Activated CD4-positive, alpha-beta T cell treated with anti-CD3 and anti-CD28 coated beads, Interleukin-2, amount 10 ng/mL, durations not matched to agents 7 days and 5 days (primary cell): Measurements from ENCODE around the gene VPS39. TPM values are rescaled to one million over a fixed set of nuclear protein-coding genes. Genes with fewer than 3 reads are reported as not detected.

Experiments used
- CTCF ChIA-PET: fragments of 350-600 bp; sonication (Branson Sonifier 250); formaldehyde crosslinking; loops from one replicate; lab custom pipeline; 2021; ENCODE audit warnings: antibody characterized with exemption; lab: Charles Lee
- POLR2A ChIA-PET: fragments of 350-600 bp; sonication (Branson Sonifier 250); formaldehyde crosslinking; loops from one replicate; lab custom pipeline; 2021; ENCODE audit warnings: antibody characterized with exemption; lab: Charles Lee
- DNase-seq: peaks from one replicate; pipeline ENCODE4 v3.0.0-alpha.2; 2020
- H3K27ac Mint-ChIP-seq: one replicate; pipeline ENCODE4 v1.8.0; 2021; ENCODE audit warnings: mild to moderate bottlenecking, moderate library complexity, mixed read lengths
- H3K27me3 Mint-ChIP-seq: one replicate; pipeline ENCODE4 v1.8.0; 2021; ENCODE audit warnings: mixed read lengths
- H3K36me3 Mint-ChIP-seq: one replicate; pipeline ENCODE4 v1.8.0; 2021; ENCODE audit warnings: low read depth, mixed read lengths
- H3K4me1 Mint-ChIP-seq: one replicate; pipeline ENCODE4 v1.8.0; 2021; ENCODE audit warnings: mixed read lengths
- H3K4me3 Mint-ChIP-seq: one replicate; pipeline ENCODE4 v1.8.0; 2021; ENCODE audit warnings: mild to moderate bottlenecking, moderate library complexity, mixed read lengths
- H3K9me3 Mint-ChIP-seq: one replicate; pipeline ENCODE4 v1.8.0; 2021; ENCODE audit warnings: mixed read lengths
- total RNA-seq, 2 experiments: library from RNA; stranded (reverse); gene quantifications; one replicate each; pipeline ENCODE4 v1.2.3, GENCODE V29; 2021

The VPS39 gene
- total RNA-seq, 2 experiments from 2014 or later, result 66.8 to 77.5 TPM

- Mint-ChIP-seq H3K36me3 (no peaks in the 10 kb centered on the region), H3K27ac (no peak overlapping the region), H3K4me3 (no peak overlapping the region), H3K9me3 (no peaks in the 10 kb centered on the region), H3K4me1 (no peaks in the 10 kb centered on the region), H3K27me3 (no peaks in the 10 kb centered on the region)
- ChIA-PET CTCF (no interaction called here), POLR2A (no interaction called here)
- no peak for DNase-seq
These were observed 61.3 kb downstream of the VPS39 start for GRCh38 chr15:42146551-42147430.

GRCh38 chr15:42145546-42146455, 62.3 kb downstream of the VPS39 start:
- Mint-ChIP-seq H3K36me3 (no peaks in the 10 kb centered on the region), H3K4me1 (no peaks in the 10 kb centered on the region), H3K9me3 (no peaks in the 10 kb centered on the region), H3K27me3 (no peaks in the 10 kb centered on the region), H3K27ac (no peak overlapping the region), H3K4me3 (no peak overlapping the region)
- CTCF ChIA-PET, result no interaction called here
- POLR2A ChIA-PET, result no interaction called here
- no peak for DNase-seq

- POLR2A ChIA-PET, result no interaction called here
- CTCF ChIA-PET, result interaction anchor here (0.6 kb wide), 1 partner anchor 288 kb away, joined by 6 read pairs; no protein-coding TSS in a partner anchor
These were observed 63.2 kb downstream of the VPS39 start for GRCh38 chr15:42144841-42145375.

GRCh38 chr15:42143866-42144625, 64.1 kb downstream of the VPS39 start:
- DNase-seq, result no peak
- ChIA-PET POLR2A (no interaction called here), CTCF (interaction anchor here (0.6 to 1.1 kb wide), 3 partner anchors 20 to 327 kb away, joined by 3 to 6 read pairs (median 3); no protein-coding TSS in a partner anchor)
- no peaks in the 10 kb centered on the region for H3K36me3 Mint-ChIP-seq
- H3K27me3 Mint-ChIP-seq, result no peaks in the 10 kb centered on the region
- H3K4me3 Mint-ChIP-seq, result no peak overlapping the region
- H3K27ac Mint-ChIP-seq, result no peak overlapping the region
- no peaks in the 10 kb centered on the region for H3K9me3 Mint-ChIP-seq
- no peaks in the 10 kb centered on the region for H3K4me1 Mint-ChIP-seq

More at GRCh38 chr15:42144841-42145375, 63.2 kb downstream of the VPS39 start:
- Mint-ChIP-seq H3K4me1 (no peaks in the 10 kb centered on the region), H3K27me3 (no peaks in the 10 kb centered on the region), H3K36me3 (no peaks in the 10 kb centered on the region), H3K4me3 (no peak overlapping the region), H3K9me3 (no peaks in the 10 kb centered on the region), H3K27ac (no peak overlapping the region)
- no peak for DNase-seq

- Mint-ChIP-seq H3K27ac (no peak overlapping the region), H3K9me3 (no peaks in the 10 kb centered on the region), H3K27me3 (no peaks in the 10 kb centered on the region), H3K36me3 (no peaks in the 10 kb centered on the region), H3K4me1 (no peaks in the 10 kb centered on the region), H3K4me3 (no peak overlapping the region)
- ChIA-PET POLR2A (no interaction called here), CTCF (interaction anchor here (0.7 to 2.0 kb wide), 4 partner anchors 13 to 328 kb away, joined by 3 to 4 read pairs (median 3); partner anchors contain the start of gene PLA2G4F)
- DNase-seq, result no peak
These were observed 64.7 kb downstream of the VPS39 start for GRCh38 chr15:42143356-42143755.

GRCh38 chr15:42141795-42142667, 66.1 kb downstream of the VPS39 start:
- Mint-ChIP-seq H3K9me3 (no peaks in the 10 kb centered on the region), H3K4me1 (peaks cover 1% of the 10 kb centered on the region), H3K4me3 (no peak overlapping the region), H3K27me3 (no peaks in the 10 kb centered on the region), H3K36me3 (no peaks in the 10 kb centered on the region), H3K27ac (no peak overlapping the region)
- ChIA-PET CTCF (interaction anchor here (0.7 to 2.0 kb wide), 3 partner anchors 12 to 155 kb away, joined by 3 to 7 read pairs (median 4); partner anchors contain the start of gene PLA2G4F), POLR2A (no interaction called here)
- no peak for DNase-seq

GRCh38 chr15:42141246-42141645, 66.9 kb downstream of the VPS39 start:
- Mint-ChIP-seq H3K9me3 (no peaks in the 10 kb centered on the region), H3K4me1 (peaks cover 1% of the 10 kb centered on the region), H3K27ac (no peak overlapping the region), H3K4me3 (no peak overlapping the region), H3K27me3 (no peaks in the 10 kb centered on the region), H3K36me3 (no peaks in the 10 kb centered on the region)
- ChIA-PET CTCF (interaction anchor here (2.0 kb wide), 1 partner anchor 15 kb away, joined by 4 read pairs; the partner anchor contains the start of gene PLA2G4F), POLR2A (no interaction called here)
- no peak for DNase-seq

- H3K36me3 Mint-ChIP-seq, result no peaks in the 10 kb centered on the region
- no peak for DNase-seq
- POLR2A ChIA-PET, result no interaction called here
- no peaks in the 10 kb centered on the region for H3K9me3 Mint-ChIP-seq
- H3K4me3 Mint-ChIP-seq, result no peak overlapping the region
- no peaks in the 10 kb centered on the region for H3K27me3 Mint-ChIP-seq
- CTCF ChIA-PET, result interaction anchor here (0.6 kb wide), 1 partner anchor 415 kb away, joined by 3 read pairs; no protein-coding TSS in a partner anchor
- H3K27ac Mint-ChIP-seq, result no peak overlapping the region
- peaks cover 1% of the 10 kb centered on the region for H3K4me1 Mint-ChIP-seq
These were observed 67.6 kb downstream of the VPS39 start for GRCh38 chr15:42140383-42141070.

GRCh38 chr15:42139596-42139995, 68.5 kb downstream of the VPS39 start:
- DNase-seq, result no peak
- H3K9me3 Mint-ChIP-seq, result no peaks in the 10 kb centered on the region
- POLR2A ChIA-PET, result no interaction called here
- no peaks in the 10 kb centered on the region for H3K36me3 Mint-ChIP-seq
- CTCF ChIA-PET, result interaction anchor here (0.7 kb wide), 1 partner anchor 55 kb away, joined by 3 read pairs; no protein-coding TSS in a partner anchor
- H3K27me3 Mint-ChIP-seq, result no peaks in the 10 kb centered on the region
- no peak overlapping the region for H3K27ac Mint-ChIP-seq
- peaks cover 1% of the 10 kb centered on the region for H3K4me1 Mint-ChIP-seq
- no peak overlapping the region for H3K4me3 Mint-ChIP-seq

GRCh38 chr15:42138968-42139386, 69.1 kb downstream of the VPS39 start:
- Mint-ChIP-seq H3K4me1 (peaks cover 1% of the 10 kb centered on the region), H3K9me3 (no peaks in the 10 kb centered on the region), H3K27ac (no peak overlapping the region), H3K4me3 (no peak overlapping the region), H3K27me3 (no peaks in the 10 kb centered on the region), H3K36me3 (no peaks in the 10 kb centered on the region)
- ChIA-PET CTCF (interaction anchor here (0.7 kb wide), 1 partner anchor 55 kb away, joined by 3 read pairs; no protein-coding TSS in a partner anchor), POLR2A (no interaction called here)
- DNase-seq, result no peak

GRCh38 chr15:42138411-42138810, 69.7 kb downstream of the VPS39 start:
- no peak overlapping the region for H3K27ac Mint-ChIP-seq
- H3K9me3 Mint-ChIP-seq, result no peaks in the 10 kb centered on the region
- no peaks in the 10 kb centered on the region for H3K27me3 Mint-ChIP-seq
- DNase-seq, result no peak
- POLR2A ChIA-PET, result no interaction called here
- peaks cover 1% of the 10 kb centered on the region for H3K4me1 Mint-ChIP-seq
- H3K4me3 Mint-ChIP-seq, result no peak overlapping the region
- no peaks in the 10 kb centered on the region for H3K36me3 Mint-ChIP-seq
- CTCF ChIA-PET, result interaction anchor here (1.2 kb wide), 1 partner anchor 12 kb away, joined by 3 read pairs; no protein-coding TSS in a partner anchor
